DND-41 (cell line): ENCODE measurements around the gene TRAK1.

Source experiments
- ATAC-seq: fragments of 200-7000 bp; cut with Tn5 transposase; 3 replicates; pipeline ENCODE4 v1.9.1; 2021; ENCODE audit warnings: low read depth; ENCODE audit not compliant: insufficient read depth
- DNase-seq: peaks from one replicate; pipeline ENCODE4 v3.0.0-alpha.2; 2020
- H2AFZ ChIP-seq: 2 replicates; pipeline ENCODE4 v1.6.0; 2012; ENCODE audit warnings: low read depth, low read length
- H3K27ac ChIP-seq: 2 replicates; pipeline ENCODE4 v1.5.1; 2012; ENCODE audit warnings: low read length, inconsistent platforms
- H3K27me3 ChIP-seq: fragments of 200-600 bp; sonication (generic); 2 replicates; pipeline ENCODE4 v1.6.0; 2012; ENCODE audit warnings: low read length, mild to moderate bottlenecking, inconsistent platforms; ENCODE audit not compliant: insufficient read depth, poor library complexity
- H3K36me3 ChIP-seq: 2 replicates; pipeline ENCODE4 v1.5.1; 2012; ENCODE audit warnings: low read length, inconsistent platforms; ENCODE audit not compliant: insufficient read depth
- H3K4me1 ChIP-seq: 2 replicates; pipeline ENCODE4 v1.5.1; 2012; ENCODE audit warnings: mild to moderate bottlenecking, low read length; ENCODE audit not compliant: insufficient read depth
- H3K4me2 ChIP-seq: 2 replicates; pipeline ENCODE4 v1.6.0; 2012; ENCODE audit warnings: mild to moderate bottlenecking, moderate library complexity, low read length, inconsistent platforms; ENCODE audit not compliant: insufficient read depth
- H3K4me3 ChIP-seq, 2 experiments: fragments of 200-600 bp in 1 of 2; shearing (Covaris generic) in 1 of 2; 2 replicates each; pipeline ENCODE4 v1.5.1; 2012 to 2016; ENCODE audit warnings: inconsistent platforms in 2 of 2, low read length in 2 of 2, mild to moderate bottlenecking in 2 of 2, low read depth in 1 of 2, moderate library complexity in 1 of 2
- H3K79me2 ChIP-seq: 2 replicates; pipeline ENCODE4 v1.6.0; 2012; ENCODE audit warnings: low read length, inconsistent platforms; ENCODE audit not compliant: insufficient read depth
- H3K9ac ChIP-seq: 2 replicates; pipeline ENCODE4 v1.6.0; 2012; ENCODE audit warnings: low read depth, mild to moderate bottlenecking, inconsistent platforms, low read length, moderate library complexity
- H3K9me3 ChIP-seq: 2 replicates; pipeline ENCODE4 v1.5.1; 2012; ENCODE audit warnings: low read length, moderate library complexity, mild to moderate bottlenecking, inconsistent platforms; ENCODE audit not compliant: insufficient read depth, severe bottlenecking
- H4K20me1 ChIP-seq: 2 replicates; pipeline ENCODE4 v1.6.0; 2012; ENCODE audit warnings: low read length; ENCODE audit not compliant: insufficient read depth
- EZH2 ChIP-seq: IDR thresholded peaks from 3 replicates; pipeline ENCODE4 v1.6.1; 2012; ENCODE audit warnings: borderline replicate concordance, low read depth, mild to moderate bottlenecking, moderate library complexity, low read length, inconsistent platforms; ENCODE audit not compliant: severe bottlenecking
- TF ChIP-seq, protein P1 (sequence below): IDR thresholded peaks from 2 replicates; pipeline ENCODE4 v1.5.1; 2012; ENCODE audit warnings: borderline replicate concordance, low read length, moderate library complexity, mild to moderate bottlenecking; ENCODE audit not compliant: poor library complexity, severe bottlenecking; ENCODE audit errors: extremely low read depth

The TRAK1 gene

DNA sequence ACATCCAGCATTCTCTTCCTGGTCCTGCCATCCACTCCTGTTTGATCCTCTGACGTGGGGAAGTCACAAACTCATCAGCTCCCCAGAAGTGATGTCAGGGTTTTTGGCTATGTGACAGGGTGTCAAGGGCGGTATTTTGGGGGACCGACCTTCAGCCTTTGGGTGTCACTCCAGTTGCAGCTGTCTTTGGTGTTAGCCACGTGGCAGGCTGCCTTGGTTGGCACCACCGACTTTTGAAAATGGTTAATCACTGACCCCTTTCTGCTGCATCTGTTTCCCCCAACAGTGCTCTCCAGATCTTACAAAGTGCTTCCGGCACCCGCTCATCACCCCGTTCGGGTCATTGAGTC is 86.6 kb downstream of the TRAK1 start:
- Histone ChIP-seq H3K9me3 (no peaks in the 10 kb centered on the region), H3K27ac (no peak overlapping the region), H3K4me2 (no peak overlapping the region), H3K27me3 (no peaks in the 10 kb centered on the region), H3K4me3 (no peak overlapping the region), H3K4me1 (peaks cover 17% of the 10 kb centered on the region), H3K79me2 (peaks cover 15% of the 10 kb centered on the region), H3K36me3 (peaks cover 7% of the 10 kb centered on the region; the same call in 1 of the 2 replicates), H2AFZ (no peak overlapping the region), H4K20me1 (0 out of 2 replicates have a peak, but pooled peaks cover 2% of the 10 kb centered on the region), H3K9ac (no peak overlapping the region)
- ATAC-seq: no peak
- TF ChIP-seq EZH2: no peak
- TF ChIP-seq, protein P1, sequence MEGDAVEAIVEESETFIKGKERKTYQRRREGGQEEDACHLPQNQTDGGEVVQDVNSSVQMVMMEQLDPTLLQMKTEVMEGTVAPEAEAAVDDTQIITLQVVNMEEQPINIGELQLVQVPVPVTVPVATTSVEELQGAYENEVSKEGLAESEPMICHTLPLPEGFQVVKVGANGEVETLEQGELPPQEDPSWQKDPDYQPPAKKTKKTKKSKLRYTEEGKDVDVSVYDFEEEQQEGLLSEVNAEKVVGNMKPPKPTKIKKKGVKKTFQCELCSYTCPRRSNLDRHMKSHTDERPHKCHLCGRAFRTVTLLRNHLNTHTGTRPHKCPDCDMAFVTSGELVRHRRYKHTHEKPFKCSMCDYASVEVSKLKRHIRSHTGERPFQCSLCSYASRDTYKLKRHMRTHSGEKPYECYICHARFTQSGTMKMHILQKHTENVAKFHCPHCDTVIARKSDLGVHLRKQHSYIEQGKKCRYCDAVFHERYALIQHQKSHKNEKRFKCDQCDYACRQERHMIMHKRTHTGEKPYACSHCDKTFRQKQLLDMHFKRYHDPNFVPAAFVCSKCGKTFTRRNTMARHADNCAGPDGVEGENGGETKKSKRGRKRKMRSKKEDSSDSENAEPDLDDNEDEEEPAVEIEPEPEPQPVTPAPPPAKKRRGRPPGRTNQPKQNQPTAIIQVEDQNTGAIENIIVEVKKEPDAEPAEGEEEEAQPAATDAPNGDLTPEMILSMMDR: no peak
- DNase-seq: no peak

DNA sequence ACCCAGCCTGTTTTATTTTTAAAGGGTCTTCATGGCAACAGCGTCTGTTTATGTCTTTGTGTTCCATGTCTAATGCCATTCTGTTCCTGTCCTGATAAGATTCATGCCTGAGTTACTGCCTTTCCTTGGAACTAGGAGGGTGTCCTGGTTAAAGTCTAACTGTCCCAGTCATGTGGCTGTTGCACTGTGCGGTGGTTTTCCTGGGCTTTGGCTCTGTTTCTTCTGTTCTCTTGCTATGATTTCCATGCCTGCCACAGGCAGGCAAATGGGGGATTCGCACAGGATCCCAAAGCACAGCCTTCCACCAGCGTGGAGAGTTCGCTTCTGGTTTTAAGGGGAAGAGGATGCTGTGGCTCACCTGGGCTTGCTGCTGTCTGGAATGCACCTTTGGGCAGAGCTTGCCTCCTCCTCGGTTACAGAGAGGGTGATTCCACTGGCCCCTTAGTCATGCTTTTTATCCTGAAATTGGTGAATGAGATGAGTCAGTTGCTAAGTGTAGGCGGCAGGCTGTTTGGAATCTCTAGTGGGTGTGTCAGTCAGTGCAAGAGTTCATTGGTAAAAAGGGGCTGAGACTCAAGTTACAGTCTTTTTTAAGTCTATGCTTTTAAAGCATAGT is 88.1 kb downstream of the TRAK1 start:
- ATAC-seq: no peak
- Histone ChIP-seq H3K9ac (no peak overlapping the region), H3K27me3 (no peaks in the 10 kb centered on the region), H3K36me3 (peaks cover 7% of the 10 kb centered on the region; the same call in 1 of the 2 replicates), H4K20me1 (0 out of 2 replicates have a peak, but pooled peaks cover 2% of the 10 kb centered on the region), H3K4me3 (no peak overlapping the region), H3K79me2 (peaks cover 8% of the 10 kb centered on the region), H3K4me1 (peaks cover 2% of the 10 kb centered on the region), H3K9me3 (no peaks in the 10 kb centered on the region), H3K4me2 (no peak overlapping the region), H2AFZ (no peak overlapping the region), H3K27ac (no peak overlapping the region)
- TF ChIP-seq, protein P1: no peak
- no peak for DNase-seq

DNA sequence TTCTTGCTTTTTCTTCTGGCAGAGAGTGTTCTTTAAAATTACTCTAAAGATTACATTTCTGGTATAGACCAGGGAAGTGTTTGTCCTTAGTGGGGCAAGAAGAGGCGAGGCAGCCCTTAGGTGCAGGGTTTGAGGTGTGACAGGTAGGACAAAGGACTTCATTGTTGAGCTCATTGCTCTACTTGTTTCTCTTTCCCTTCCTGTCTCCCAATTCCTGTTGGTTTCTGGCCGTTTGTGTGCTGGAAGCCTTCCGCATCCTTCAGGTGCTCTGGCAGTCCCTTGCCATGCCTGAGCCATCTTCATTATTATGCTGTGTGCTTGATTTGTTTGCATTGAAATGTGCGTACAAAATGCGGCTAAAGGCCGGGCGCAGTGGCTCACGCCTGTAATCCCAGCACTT is 89.7 kb downstream of the TRAK1 start:
- TF ChIP-seq, protein P1: no peak
- no peak for TF ChIP-seq EZH2
- H3K9ac ChIP-seq: no peak overlapping the region
- no peaks in the 10 kb centered on the region for H3K9me3 ChIP-seq
- H3K4me1 ChIP-seq: no peaks in the 10 kb centered on the region
- ATAC-seq (no peak), DNase-seq (no peak)
- H4K20me1 ChIP-seq: 0 out of 2 replicates have a peak, but pooled peaks cover 2% of the 10 kb centered on the region
- H3K79me2 ChIP-seq: peaks cover 2% of the 10 kb centered on the region; the same call in 1 of the 2 replicates
- H2AFZ ChIP-seq: no peak overlapping the region
- no peak overlapping the region for H3K27ac ChIP-seq
- no peak overlapping the region for H3K4me2 ChIP-seq
- H3K36me3 ChIP-seq: peaks cover 16% of the 10 kb centered on the region
- no peaks in the 10 kb centered on the region for H3K27me3 ChIP-seq
- H3K4me3 ChIP-seq: no peak overlapping the region

DNA sequence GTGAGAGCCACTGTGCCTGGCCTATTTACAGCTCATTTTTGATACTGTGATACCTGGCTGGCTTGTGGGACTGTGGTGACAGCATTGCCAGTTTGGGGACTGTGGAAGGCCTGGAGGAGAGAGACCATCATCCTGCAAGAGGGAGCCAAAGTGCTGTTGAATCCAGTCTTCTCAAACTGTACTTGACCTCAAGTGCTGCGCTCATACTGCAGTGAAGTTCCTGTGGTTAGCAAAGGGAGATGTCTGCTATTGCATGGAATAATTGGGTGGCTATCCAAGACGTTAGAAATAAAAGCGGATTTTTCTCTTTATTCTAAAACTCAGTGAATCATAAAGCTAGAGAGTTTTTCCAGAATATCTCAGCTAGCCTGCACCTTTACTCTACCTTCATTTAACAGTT is 91.4 kb downstream of the TRAK1 start:
- no peak for TF ChIP-seq EZH2
- TF ChIP-seq, protein P1: no peak
- H3K9ac ChIP-seq: no peak overlapping the region
- H3K9me3 ChIP-seq: no peaks in the 10 kb centered on the region
- H3K4me2 ChIP-seq: no peak overlapping the region
- H3K79me2 ChIP-seq: no peaks in the 10 kb centered on the region
- H3K27me3 ChIP-seq: no peaks in the 10 kb centered on the region
- ATAC-seq (no peak), DNase-seq (no peak)
- no peak overlapping the region for H3K27ac ChIP-seq
- H2AFZ ChIP-seq: no peak overlapping the region
- H3K36me3 ChIP-seq: peaks cover 11% of the 10 kb centered on the region
- 0 out of 2 replicates have a peak, but pooled peaks cover 2% of the 10 kb centered on the region for H4K20me1 ChIP-seq
- no peak overlapping the region for H3K4me3 ChIP-seq
- no peaks in the 10 kb centered on the region for H3K4me1 ChIP-seq
